GM18520 (cell line): ENCODE measurements around the gene OR52E6.

Experiments used
- ATAC-seq: cut with Tn5 transposase; IDR thresholded peaks from one replicate; pipeline ENCODE4 v1.9.1; 2021; ENCODE audit not compliant: unreplicated experiment

The OR52E6 gene

DNA sequence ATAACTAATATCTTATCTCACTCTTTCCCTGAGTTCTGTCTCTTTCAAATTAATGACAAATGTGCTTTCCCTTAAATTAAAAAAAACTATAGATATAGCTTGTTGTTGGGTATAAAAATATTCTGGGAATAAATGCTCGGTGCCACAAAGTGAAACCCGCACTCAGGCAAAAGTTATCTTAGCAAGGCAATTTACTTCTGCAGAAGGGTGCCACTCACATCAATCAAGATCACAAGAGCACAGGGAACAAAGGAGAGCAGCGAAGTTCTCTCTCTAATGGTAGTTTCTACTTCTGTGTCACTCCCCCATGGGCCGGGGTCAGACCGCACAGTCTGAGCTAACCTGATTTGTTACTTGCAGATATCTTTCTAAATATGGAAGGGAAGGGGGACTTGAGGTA, 37.7 kb downstream of the OR52E6 start:
- no peak for ATAC-seq

GRCh38 chr11:5796541-5796940, 45.2 kb downstream of the OR52E6 start:
- ATAC-seq = no peak

DNA sequence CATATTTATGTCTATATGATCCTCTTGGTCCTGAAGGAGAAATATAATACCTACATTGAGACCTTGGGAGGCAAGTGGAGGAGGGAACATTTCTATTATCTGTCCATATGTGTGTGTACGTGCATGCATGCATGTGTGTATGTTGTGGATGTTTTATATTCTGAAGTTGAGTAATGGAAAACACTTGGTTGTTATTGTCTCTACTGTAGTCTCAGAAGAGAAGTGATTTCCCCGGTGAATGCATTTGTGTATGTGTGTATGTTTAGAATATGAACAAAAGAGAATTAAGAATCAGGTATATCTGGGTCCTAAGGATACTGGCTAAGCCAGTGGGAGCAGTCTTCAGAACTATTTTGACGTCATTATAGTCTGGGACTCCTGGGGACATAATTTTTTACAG, 50.5 kb downstream of the OR52E6 start, which contains the start of gene OR52N1:
Gene OR52N1, minus strand, starts transcription at position 101 of the 400 bp plus-strand sequence. CDS start 2,449 bp downstream, outside the sequence.
- no peak for ATAC-seq
